HT1080 (cell line): ENCODE measurements around the gene ROBO1. TPM values are rescaled to one million over a fixed set of nuclear protein-coding genes. Genes with fewer than 3 reads are reported as not detected.
A peak's percentile ranks its signal among the peaks of the same experiment; 100 is the strongest.

Experiments used
- DNase-seq: peaks from one replicate; pipeline ENCODE4 v3.0.0-alpha.2; 2015; ENCODE audit warnings: low read depth
- total RNA-seq: library from RNA; depleted of rRNA; stranded (reverse); fragments of >200 nt; shearing (Covaris generic); gene quantifications from 2 replicates; pipeline ENCODE4 v1.2.3, GENCODE V29; 2014

ROBO1 gene
- total RNA-seq, 1 experiment from 2014 or later, result 15.1 TPM

DNA sequence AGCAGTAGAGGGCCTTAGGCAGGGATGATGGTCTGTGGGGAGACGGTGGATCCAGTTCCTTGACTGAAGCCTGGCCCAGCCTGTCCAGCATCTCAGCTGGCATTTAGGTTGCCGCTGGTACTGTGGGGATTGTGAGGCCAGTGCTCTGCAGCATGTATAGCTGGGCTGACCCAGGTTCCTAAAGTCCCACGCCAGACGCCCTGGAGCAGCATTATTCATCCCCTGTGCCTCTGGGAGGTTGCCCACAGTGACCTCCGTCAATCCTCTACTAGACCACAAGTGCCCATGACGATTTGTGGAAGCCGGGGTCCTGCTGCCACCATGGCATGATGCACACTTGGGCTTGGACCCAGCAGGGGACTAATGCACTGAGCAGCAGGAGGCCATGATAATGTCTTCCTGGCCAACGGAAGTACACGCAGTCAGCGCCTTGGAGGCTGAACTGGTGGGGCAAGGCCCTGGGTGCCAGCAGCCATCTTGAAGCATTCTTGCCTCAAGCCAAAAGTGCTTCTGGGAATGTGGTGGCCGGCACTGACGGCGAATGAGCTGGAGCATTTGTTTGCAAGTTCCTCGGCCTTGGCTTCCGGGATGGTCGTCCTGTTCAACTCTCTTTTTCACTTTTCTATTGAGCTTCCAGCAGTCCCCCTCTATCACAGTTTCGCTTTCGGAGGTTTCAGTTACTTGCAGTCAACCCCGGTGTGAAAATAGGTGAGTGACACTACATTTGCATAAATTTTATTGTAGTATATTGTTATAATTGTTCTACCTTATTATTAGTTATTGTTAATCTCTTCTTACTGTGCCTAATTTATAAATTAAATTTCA, 949.4 kb downstream of the ROBO1 start:
- no peak for DNase-seq

DNA sequence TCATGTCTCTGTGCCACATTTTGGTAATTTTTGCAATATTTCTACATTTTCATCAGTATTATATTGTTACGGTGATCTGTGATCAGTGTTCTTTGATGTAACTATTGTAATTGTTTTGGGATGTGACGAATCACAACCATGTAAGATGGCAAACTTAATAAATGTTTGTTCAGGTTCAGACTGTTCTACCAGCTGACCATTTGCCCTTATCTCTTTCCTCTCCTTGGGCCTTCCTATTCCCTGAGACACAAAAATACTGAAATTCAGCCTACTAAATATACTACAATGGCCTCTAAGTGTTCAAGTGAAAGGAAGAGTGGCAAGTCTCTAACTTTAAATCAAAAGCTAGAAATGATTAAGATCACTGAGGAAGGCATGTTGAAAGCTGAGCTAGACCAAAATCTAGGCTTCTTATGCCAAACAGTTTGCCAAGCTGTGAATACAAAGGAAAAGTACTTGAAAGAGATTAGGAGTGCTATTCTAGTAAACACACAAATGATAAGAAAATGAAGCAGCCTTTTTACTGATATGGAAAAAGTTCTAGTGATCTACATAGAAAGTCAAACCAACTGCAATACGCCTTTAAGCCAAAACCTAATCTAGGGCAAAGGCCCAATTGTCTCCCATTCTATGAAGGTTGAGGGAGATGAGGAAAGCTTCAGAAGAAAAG, 952.8 kb downstream of the ROBO1 start:
- no peak for DNase-seq

DNA sequence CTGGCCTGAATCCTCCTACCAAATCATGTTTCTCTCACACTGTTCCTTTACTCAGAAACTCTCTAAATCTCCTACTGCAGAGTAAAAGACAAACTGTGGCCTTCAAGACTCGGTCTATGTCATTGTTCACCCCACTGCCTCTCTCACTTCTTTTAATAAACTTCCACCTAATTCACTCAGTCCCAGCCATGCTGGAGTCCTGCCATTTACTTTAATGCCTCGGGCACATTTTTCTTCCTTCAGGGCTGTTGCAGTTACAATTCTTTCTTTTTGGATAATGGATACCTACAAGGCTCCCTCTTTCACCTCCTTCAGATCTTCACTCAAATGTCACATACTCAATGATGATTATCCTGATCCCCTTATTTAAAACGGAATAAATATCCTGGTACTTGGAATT, 955.6 kb downstream of the ROBO1 start:
- no peak for DNase-seq

DNA sequence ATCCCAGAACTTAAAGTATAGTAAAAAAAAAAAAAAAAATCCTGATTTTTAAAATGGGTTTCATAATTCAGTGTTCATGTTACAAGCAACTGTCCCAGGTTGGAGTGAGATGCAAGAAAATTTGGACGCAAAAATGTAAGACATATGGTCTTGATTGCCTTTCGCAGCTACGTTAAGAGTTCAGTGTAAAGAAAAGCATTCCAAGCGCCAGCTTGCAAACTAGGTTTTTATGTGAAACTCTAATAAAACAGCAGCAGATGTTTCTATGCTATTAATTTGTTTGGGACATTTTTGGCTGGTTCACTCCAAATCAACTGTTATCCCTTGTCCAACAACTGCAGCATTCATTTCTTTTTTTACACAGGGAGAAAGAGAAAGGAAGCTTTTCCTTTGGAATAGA, 957.8 kb downstream of the ROBO1 start:
- no peak for DNase-seq

DNA sequence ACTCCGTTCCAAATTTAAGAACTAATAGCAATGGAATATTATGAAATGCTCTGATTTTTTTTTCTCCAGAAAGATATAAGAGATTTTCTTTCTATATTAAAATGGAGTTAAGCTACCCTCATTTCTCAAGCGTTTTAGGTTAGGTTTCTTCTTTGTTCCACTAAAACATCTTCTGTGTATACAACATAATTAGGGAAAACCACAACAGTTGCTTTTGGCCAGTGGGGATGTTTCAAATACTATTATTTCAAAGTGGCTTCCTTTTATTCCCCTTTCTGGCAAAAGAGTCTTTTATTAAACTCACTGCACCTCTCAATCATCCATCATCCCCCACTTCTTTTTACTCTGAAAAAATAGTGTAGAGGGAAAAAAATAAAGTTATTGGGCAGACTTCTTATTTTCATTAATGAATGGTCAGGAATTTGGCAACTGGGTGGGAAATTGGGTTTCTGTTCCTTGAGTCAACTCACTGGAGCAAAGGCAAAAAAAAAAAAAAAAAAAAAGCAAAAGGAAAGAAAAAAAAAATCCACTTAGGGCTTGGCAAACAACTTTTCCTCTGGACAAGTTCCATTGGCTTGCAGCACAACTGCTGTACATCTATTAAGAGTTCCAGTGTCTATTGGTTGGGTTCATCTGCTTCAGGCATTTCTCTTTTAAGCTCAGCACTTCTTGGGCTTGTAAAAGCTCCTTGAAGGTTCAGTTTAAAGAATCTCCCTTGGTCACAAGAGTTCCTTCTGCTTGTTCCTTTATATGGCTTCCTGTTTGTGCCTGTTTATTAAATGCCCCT, 963.4 kb downstream of the ROBO1 start:
- no peak for DNase-seq

DNA sequence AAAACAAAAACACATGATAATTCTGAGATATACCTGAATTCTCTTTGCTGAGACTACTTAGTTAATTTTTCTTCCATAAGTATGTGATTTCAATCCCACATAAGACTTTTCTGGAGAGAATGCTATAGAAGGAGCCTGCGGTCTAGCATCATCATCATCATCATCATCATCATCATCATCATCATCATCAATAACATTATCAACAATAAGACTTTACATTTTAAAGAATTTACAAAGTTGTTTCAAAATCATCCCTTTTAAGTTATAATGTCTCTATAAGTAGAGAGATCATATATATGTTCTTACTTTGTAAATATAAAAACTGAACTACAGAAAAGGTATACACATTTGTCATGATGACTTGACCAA, 965.3 kb downstream of the ROBO1 start:
- no peak for DNase-seq

DNA sequence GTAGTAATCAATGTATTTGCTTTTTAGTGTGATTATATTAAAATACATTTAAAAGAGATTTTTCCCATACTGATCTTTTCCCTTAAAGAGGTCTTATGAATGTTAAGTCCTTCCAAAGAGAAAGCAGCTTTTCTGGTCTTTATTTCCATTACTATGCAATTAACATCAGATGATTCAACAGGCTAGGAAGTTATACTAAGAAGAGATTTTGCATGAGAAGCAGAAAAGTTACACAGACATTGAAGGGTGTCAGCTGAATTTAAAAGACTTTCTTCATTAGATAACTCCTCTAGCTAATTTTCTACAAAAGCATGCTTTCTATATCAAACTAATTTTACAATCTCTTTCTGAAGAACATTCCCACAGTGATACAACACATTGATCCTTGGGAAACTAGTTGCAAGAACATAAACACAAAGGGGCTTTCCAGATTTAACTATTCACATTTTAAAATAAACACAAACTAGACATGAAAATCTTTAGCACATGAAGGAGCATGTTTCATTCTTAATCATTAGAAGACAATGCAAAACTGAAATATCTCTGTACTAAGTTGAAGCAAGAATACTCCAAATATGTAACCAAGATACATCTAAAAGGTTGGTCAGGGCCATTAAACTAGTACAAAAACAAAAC, 965.8 kb downstream of the ROBO1 start:
- DNase-seq, result no peak

DNA sequence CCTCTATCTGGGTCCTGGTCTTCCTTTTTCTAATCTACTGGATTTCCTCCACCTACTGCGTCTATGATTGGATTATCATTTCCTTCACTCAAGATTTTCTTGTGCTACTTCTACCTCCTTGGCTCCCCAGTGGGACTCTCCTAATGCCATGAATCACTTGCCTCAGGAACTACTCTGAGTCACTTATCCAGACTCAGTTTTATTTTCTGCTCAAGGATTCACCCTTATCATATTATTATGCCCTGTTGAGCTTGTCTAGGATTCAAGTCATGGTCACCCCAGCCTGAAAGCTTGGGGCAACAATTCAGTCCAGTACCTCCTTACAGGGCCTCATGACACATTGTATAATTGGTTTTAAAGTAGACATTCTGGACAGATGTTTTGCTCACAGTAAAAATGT, 968.1 kb downstream of the ROBO1 start:
- DNase-seq, result no peak

DNA sequence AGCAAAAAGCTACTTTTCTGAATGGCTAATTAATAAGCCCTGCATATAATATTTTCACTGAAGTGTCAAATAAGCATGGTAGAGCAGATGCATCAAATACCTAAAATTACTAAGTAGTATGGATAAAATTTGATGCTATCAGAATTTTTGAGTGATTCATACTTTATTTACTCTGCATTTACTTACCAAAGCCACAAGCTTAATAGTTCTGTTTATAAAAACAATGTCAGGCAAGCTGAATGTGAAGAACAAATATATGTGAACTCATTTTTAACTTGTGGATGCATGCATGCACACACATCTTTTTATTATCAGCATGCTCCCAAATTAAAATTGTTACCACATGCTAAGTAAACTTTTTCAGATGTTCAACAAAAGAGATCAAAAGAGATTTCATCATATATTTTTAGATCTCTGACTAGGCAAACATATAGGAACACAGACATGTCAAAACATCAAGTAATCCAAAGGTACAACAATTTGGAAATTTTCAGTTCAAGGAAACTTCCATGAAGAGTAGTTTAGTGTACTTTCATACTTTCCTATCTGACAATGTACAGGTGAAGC, 969.4 kb downstream of the ROBO1 start:
- DNase-seq, result no peak

DNA sequence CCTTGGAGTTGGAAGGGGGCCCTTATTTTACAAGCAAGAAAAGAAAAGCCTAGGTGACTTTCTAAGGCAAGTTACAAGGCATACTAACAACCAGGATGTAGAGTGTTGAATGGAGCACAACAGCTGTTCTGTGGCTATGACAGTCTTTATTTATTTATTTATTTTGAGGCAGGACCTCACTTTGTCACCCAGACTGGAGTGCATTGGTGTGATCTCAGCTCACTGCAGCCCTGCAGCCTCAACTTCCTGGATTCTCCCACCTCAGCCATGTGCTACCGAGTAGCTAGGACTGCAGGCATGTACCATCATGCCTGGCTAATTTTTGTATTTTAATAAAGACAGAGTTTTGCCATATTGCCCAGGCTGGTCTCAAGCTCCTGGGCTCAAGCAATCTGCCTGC, 973.4 kb downstream of the ROBO1 start:
- no peak for DNase-seq

DNA sequence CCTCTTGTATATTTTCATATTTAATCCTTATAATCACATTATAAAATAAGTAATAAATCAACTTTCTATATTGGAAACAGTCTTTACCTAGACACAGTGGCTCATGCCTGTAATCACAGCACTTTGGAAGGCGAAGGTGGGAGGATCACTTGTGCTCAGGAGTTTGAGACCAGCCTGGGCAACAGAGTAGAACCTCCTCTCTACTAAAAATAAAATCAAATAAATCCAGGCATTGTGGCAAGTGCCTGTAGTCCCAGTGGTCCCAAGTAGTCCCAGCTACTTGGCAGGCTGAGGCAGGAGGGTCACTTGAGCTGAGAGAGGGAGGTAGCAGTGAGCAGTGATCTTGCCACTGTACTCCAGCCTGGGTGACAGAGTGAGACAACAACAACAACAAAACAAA, 975.1 kb downstream of the ROBO1 start:
- no peak for DNase-seq

DNA sequence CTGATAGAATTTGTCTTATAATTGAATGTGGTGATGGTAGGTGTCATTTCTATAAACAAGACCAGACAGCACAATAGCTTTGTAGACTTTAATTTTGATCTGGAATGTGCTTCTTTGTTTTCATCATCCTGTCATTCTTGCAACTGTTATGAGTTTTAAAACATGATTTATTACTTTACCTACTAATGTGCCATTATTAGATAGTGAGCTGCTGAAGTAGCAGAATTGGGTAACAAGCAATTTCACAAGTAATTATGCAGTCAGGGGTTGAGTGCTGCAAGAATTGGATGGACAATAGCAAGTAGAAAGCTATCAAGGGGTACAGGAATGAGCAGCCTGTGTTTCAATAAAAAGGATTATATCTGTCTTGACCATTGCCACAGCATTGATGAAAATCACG, 975.6 kb downstream of the ROBO1 start:
- no peak for DNase-seq

DNA sequence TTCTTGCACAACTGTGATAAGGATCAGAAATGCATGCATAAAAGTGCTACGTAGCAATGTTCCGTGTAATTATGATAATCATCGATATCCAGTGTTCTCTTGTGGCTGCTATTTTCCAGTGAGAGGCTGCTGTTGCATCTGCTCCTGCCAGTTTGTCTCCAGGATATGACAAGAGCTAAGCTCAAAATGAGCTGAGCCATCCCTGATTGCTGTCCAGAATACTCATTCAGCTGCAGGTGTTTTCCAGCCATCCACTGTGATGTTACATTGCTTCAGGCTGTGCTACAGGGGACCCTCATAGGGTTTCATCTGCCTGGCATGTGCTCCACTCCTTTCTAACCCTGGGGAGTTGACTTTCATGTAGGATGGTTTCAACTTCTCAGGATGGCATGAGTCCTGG, 976.0 kb downstream of the ROBO1 start:
- no peak for DNase-seq

DNA sequence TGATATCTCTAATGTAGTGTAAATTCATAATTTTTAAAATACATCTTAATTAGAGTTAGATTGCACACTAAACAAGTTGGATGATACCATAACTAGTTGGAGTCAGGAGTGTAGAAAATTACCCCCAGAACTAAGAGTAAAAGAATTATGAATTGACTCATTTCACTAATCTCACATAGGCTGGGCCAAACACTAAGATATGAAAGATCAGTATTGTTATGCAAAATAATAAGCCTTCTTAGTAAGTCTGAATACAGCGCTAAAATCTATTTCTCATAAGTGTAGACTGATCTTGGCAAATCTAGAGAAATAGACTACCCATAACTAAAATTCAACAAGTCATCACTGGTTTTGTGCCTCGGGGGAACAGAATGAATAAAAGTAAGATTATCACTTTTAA, 979.0 kb downstream of the ROBO1 start:
- no peak for DNase-seq

DNA sequence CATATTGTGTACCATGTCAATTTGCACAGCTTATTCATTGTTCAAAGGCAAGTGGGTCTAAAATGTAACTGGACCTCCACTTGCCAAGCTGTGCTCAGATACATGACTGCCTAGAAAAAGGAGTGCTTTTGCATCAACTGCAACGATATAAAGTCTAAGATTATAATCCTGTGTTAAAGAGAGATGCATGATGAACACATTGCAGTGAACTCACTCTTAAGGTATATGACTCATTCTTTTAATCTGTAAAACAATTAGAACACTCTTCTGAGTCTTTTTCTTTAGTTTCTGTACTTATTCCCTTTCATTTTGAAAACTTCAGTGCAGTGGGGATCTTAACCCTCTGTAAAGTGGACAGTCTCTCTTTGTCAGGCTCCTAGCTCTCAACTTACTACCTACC, 982.8 kb downstream of the ROBO1 start:
- DNase-seq, result peak; percentile 12

DNA sequence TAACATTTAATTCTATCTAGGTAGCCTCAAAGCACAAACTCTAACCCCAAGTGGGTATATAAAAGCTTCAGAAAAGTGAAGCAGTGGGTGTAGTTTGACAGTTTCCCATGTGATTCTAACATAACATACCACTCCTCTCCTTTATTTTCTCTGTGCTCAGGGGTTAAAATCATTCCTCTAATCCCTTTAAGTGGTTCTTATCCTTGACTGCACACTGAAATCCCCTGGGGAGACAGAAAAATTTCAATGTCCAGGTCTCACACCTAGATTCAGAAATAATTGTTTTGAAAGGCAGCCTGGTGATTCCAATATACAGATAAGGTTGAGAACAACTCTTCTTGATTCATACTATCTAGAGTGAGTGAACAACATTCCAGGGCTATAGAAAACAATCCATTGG, 986.4 kb downstream of the ROBO1 start:
- no peak for DNase-seq

DNA sequence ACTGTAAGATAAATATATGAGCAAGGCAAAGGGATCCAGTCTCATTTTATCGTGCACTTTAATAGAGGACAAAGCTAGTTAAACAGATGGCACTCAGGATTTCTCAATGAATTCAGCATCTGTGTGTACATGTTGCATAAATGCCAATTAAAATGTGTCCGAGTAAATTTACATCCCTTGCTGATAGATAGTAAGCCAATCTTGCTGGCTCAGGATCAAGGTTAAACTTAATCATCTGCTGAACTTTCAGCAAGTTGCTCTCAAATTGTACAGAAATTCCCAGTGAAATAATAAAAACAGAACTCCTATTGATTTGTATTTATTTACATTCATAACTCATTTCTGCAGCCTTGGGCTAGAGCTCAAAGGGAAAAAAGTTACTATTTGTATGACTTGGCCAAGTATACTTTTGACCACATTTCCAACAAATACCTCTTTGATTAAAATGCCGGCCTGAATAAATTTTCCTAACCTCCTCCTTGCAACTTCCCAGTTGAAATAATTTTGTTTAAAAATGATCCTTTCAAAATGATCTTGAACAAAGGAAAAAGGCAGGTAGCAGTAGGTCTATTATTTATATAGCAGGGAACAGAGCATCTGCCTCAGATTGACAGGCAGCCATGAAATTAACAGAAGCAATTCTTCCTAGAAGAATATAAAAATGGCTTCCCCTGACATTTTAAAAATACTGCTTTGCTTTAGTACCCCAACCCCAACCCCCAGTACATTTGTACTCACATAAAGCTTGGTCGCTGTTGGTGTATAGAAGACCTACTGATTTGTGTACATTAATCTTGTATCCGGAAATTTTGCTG, 1001.9 kb downstream of the ROBO1 start:
- DNase-seq, result no peak

DNA sequence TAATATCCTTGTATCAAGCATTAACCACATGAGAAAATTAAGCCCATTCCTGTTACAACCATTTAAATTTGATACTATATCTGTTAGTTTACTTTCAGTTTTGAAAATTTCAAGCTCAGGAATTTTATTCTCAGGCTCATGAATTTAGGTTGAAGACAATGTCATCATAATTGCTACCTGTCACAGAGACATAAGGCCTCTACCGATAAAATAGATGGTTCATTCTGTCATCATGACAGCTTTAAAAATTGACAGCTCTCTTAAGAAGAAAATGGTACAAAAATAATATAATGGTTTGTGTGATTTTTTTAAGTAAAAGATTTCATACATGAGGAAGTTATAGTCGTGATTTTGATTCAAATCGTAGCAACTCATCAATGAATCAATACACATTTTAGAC, 1003.2 kb downstream of the ROBO1 start:
- DNase-seq, result no peak

DNA sequence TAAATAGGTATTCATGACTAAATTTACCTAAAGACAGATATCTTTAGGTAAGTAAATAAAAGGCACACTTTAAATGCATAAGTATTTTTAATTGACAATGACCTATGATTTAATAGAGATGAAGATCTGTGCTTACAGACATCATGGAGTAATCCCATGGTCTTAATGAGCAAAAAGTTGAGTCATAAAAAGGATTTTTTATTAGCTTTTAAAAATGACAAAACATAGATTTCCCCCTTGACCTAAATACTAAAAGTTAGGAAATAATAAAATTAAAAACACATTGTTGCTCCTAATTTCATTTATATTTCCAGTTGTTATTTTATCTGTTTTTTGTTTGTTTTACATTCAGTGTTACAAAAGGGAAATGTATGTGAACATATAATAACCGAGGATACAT, 1005.7 kb downstream of the ROBO1 start:
- DNase-seq, result no peak

DNA sequence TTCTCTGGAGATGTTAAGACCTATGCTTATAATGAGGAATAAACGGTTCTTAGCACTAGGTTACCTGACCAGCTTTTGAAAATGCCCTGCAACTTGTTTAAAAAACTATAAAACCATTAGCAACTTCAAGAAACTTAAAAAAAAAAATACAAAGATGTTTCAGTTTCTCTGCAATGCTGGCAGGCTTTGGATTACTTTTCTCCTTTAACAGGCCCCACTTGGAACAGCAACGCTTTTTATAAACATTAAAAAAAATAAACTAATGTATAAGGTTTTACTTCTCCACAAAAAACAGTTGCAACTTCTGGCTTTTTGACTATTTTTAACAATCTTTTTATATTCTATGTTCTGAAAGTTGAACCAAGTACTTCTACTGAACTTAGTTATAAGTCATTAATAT, 1006.7 kb downstream of the ROBO1 start:
- DNase-seq, result no peak

DNA sequence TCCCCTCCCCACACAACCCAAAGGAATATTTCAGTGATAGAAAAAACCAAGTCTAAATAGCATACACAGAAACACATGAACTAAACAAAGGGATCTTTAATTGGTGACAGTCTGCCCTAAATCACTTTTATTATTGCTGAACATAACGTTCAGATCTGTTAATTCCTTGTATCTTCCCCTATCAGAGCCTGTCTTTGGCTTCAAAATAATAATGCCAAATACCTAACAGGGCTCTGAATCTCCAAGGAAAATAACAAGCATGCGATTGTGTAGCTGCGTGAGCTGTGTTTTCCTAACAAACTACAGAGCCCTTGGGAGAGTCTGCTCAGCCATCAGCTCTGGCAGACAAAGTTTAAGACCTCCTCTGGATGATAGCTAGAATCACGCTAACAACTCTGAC, 1010.1 kb downstream of the ROBO1 start:
- DNase-seq, result no peak
